ENCODE measurements around the gene S100B. TPM values are rescaled to one million over a fixed set of nuclear protein-coding genes. Genes with fewer than 3 reads are reported as not detected.
"Not testable (repeated sequence)": the region's sequence is repeated elsewhere in the genome, so short reads cannot be mapped to it uniquely, and the experiment has no call there.

S100B gene
- total RNA-seq, 1 experiment from 2014 or later, result not detected

DNA sequence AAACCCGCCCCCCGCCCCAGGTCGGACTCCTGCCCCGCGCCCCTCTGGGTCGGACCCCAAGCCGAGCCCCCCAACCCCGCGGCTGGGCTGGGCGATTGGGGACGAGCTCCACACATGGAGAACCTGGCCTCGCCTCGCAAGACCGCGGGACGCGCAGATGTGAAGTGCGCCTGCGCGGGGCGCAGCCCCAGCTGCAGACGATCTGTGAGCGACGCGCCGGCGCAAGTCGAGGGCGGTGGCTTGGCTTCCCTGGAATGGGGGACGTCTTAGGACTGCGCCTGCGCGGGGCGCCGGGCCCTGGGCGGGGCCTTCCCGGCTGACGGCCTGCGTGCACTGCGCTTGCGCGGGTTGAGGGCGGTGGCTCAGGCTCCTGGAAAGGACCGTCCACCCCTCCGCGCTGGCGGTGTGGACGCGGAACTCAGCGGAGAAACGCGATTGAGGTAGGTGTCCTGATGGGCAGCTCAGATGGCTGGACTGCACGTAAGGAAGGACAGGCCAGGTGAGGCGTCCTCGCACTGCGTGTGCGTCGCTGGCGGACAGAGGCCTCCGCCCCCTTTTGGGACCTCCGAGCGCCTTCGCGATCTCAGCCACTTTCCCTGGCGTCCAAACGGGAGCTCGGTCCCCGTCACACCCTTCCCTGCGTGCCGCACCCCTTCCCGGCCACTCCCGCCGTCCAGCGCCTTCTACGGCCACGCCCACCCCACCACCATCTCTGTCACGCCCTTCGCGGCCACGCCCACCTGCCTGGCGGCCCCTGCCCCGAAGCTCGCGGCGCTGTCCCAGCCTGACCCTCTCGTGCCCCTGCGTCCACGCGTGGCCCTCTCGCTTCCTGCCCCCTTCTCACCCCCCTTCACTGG, 30.7 kb upstream of the S100B start, which contains the start of gene PRMT2:
Gene PRMT2 (plus strand): TSS at position 351 of the 857 bp plus-strand sequence. CDS start 1,278 bp downstream, outside the sequence.
- TF ChIP-seq CTCF (IDR thresholded peaks at IDR 0.05; ENCODE audit: unreplicated experiment), result no peak
- no TSS peak for BruUV-seq (replicated peaks)
- intact Hi-C loops (cut with micrococcal nuclease), result no loop called here
- ChIA-PET CTCF (interaction anchor here (0.6 to 0.9 kb wide), 3 partner anchors 170 to 1285 kb away, joined by 3 to 5 read pairs (median 4); no protein-coding TSS in a partner anchor), POLR2A (interaction anchor here (0.6 to 4.8 kb wide), 35 partner anchors 8 to 1916 kb away, joined by 3 to 43 read pairs (median 4); partner anchors contain the start of gene DIP2A)
- peaks cover 28% of the 10 kb centered on the region for H3K4me1 Mint-ChIP-seq (ENCODE audit: insufficient read depth, unreplicated experiment)
- H3K4me3 Mint-ChIP-seq (ENCODE audit: unreplicated experiment), result peak within 1 kb of the TSS; percentile 96
- peak; percentile 97 for DNase-seq (ENCODE audit: unreplicated experiment)
- no peaks in the 10 kb centered on the region for H3K9me3 Mint-ChIP-seq (ENCODE audit: unreplicated experiment)
- peaks cover 13% of the 10 kb centered on the region for H3K27me3 Mint-ChIP-seq (ENCODE audit: insufficient read depth, unreplicated experiment)
- peak within 1 kb of the TSS; percentile 91 for H3K27ac Mint-ChIP-seq (ENCODE audit: low read depth, unreplicated experiment)
- peaks cover 20% of the 10 kb centered on the region for H3K36me3 Mint-ChIP-seq (ENCODE audit: insufficient read depth, unreplicated experiment)

GRCh38 chr21:46634966-46635323, 30.1 kb upstream of the S100B start:
- ChIA-PET POLR2A (interaction anchor here (0.7 to 4.8 kb wide), 24 partner anchors 8 to 407 kb away, joined by 3 to 43 read pairs (median 4); partner anchors contain the start of genes DIP2A, MCM3AP and YBEY), CTCF (interaction anchor here (0.6 to 0.7 kb wide), 3 partner anchors 146 to 665 kb away, joined by 3 to 4 read pairs (median 3); no protein-coding TSS in a partner anchor)
- DNase-seq (ENCODE audit: unreplicated experiment), result peak; percentile 66
- H3K36me3 Mint-ChIP-seq (ENCODE audit: insufficient read depth, unreplicated experiment), result peaks cover 14% of the 10 kb centered on the region
- peak overlapping the region; percentile 96 for H3K4me3 Mint-ChIP-seq (ENCODE audit: unreplicated experiment)
- peaks cover 22% of the 10 kb centered on the region for H3K4me1 Mint-ChIP-seq (ENCODE audit: insufficient read depth, unreplicated experiment)
- peaks cover 19% of the 10 kb centered on the region for H3K27me3 Mint-ChIP-seq (ENCODE audit: insufficient read depth, unreplicated experiment)
- no peaks in the 10 kb centered on the region for H3K9me3 Mint-ChIP-seq (ENCODE audit: unreplicated experiment)
- intact Hi-C loops (cut with micrococcal nuclease), result no loop called here
- H3K27ac Mint-ChIP-seq (ENCODE audit: low read depth, unreplicated experiment), result peak overlapping the region; percentile 91
- BruUV-seq (replicated peaks), result no TSS peak
- TF ChIP-seq CTCF (IDR thresholded peaks at IDR 0.05; ENCODE audit: unreplicated experiment), result no peak

DNA sequence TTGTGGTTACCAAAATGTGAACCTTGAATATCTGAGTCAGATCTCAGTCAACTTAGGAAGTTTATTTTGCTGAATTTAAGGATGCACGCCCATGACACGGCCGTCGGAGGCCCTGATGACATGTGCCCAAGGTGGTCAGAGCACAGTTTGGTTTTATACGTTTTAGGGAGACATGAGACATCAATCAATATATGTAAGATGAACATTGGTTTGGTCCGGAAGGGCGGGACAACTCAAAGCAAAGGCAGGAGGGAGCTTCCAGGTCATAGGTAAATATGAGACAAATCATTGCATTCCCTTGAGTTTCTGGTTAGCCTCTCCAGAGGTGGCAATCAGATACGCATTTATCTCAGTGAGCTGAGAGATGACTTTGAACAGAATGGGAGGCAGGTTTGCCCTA, 29.5 kb upstream of the S100B start:
- Mint-ChIP-seq H3K27me3 (ENCODE audit: insufficient read depth, unreplicated experiment) (peaks cover 22% of the 10 kb centered on the region), H3K4me1 (ENCODE audit: insufficient read depth, unreplicated experiment) (peaks cover 17% of the 10 kb centered on the region), H3K4me3 (ENCODE audit: unreplicated experiment) (peak overlapping the region; percentile 96), H3K9me3 (ENCODE audit: unreplicated experiment) (no peaks in the 10 kb centered on the region), H3K36me3 (ENCODE audit: insufficient read depth, unreplicated experiment) (peaks cover 9% of the 10 kb centered on the region), H3K27ac (ENCODE audit: low read depth, unreplicated experiment) (peak overlapping the region; percentile 91)
- no TSS peak for BruUV-seq (replicated peaks)
- POLR2A ChIA-PET, result interaction anchor here (0.8 to 4.8 kb wide), 12 partner anchors 8 to 407 kb away, joined by 3 to 43 read pairs (median 6); partner anchors contain the start of genes DIP2A, MCM3AP and YBEY
- CTCF ChIA-PET, result interaction anchor here (0.7 kb wide), 2 partner anchors 146 to 665 kb away, joined by 3 to 4 read pairs; no protein-coding TSS in a partner anchor
- TF ChIP-seq CTCF (IDR thresholded peaks at IDR 0.05; ENCODE audit: unreplicated experiment), result no peak
- DNase-seq (ENCODE audit: unreplicated experiment), result no peak
- intact Hi-C loops (cut with micrococcal nuclease), result no loop called here

GRCh38 chr21:46633566-46633965, 28.7 kb upstream of the S100B start:
- H3K27ac Mint-ChIP-seq (ENCODE audit: low read depth, unreplicated experiment), result no peak overlapping the region
- H3K4me1 Mint-ChIP-seq (ENCODE audit: insufficient read depth, unreplicated experiment), result peaks cover 16% of the 10 kb centered on the region
- peaks cover 22% of the 10 kb centered on the region for H3K27me3 Mint-ChIP-seq (ENCODE audit: insufficient read depth, unreplicated experiment)
- intact Hi-C loops (cut with micrococcal nuclease), result no loop called here
- POLR2A ChIA-PET, result interaction anchor here (0.6 to 4.8 kb wide), 5 partner anchors 16 to 176 kb away, joined by 3 to 43 read pairs (median 4); partner anchors contain the start of gene DIP2A
- H3K4me3 Mint-ChIP-seq (ENCODE audit: unreplicated experiment), result no peak overlapping the region
- no TSS peak for BruUV-seq (replicated peaks)
- H3K36me3 Mint-ChIP-seq (ENCODE audit: insufficient read depth, unreplicated experiment), result peaks cover 7% of the 10 kb centered on the region
- no peaks in the 10 kb centered on the region for H3K9me3 Mint-ChIP-seq (ENCODE audit: unreplicated experiment)
- CTCF ChIA-PET, result interaction anchor here (0.6 kb wide), 1 partner anchor 13 kb away, joined by 4 read pairs; no protein-coding TSS in a partner anchor
- DNase-seq (ENCODE audit: unreplicated experiment), result no peak
- TF ChIP-seq CTCF (IDR thresholded peaks at IDR 0.05; ENCODE audit: unreplicated experiment), result no peak

GRCh38 chr21:46630915-46631314, 26.0 kb upstream of the S100B start:
- BruUV-seq (replicated peaks); H3K27ac Mint-ChIP-seq (ENCODE audit: low read depth, unreplicated experiment): not testable (repeated sequence)

More at GRCh38 chr21:46630915-46631314, 26.0 kb upstream of the S100B start:
- H3K4me1 Mint-ChIP-seq (ENCODE audit: insufficient read depth, unreplicated experiment); CTCF ChIA-PET; POLR2A ChIA-PET; H3K4me3 Mint-ChIP-seq (ENCODE audit: unreplicated experiment); H3K9me3 Mint-ChIP-seq (ENCODE audit: unreplicated experiment); DNase-seq (ENCODE audit: unreplicated experiment); H3K36me3 Mint-ChIP-seq (ENCODE audit: insufficient read depth, unreplicated experiment); intact Hi-C loops (cut with micrococcal nuclease): not testable (repeated sequence)
- peaks cover 22% of the 10 kb centered on the region for H3K27me3 Mint-ChIP-seq (ENCODE audit: insufficient read depth, unreplicated experiment)
